OCI-LY7 (cell line): Measurements from ENCODE around the gene PHF13. TPM values are rescaled to one million over a fixed set of nuclear protein-coding genes. Genes with fewer than 3 reads are reported as not detected.
A peak's percentile ranks its signal among the peaks of the same experiment; 100 is the strongest.

Source experiments
- BruUV-seq: library from RNA; stranded (reverse); fragments of 400-500 nt; replicated peaks from 2 replicates; lab custom pipeline; 2021; lab: Mats Ljungman, UMichigan
- CTCF ChIA-PET: fragments of 300-600 bp; sonication (Branson Sonifier 250); formaldehyde crosslinking; loops from one replicate; lab custom pipeline; 2022; ENCODE audit warnings: antibody characterized with exemption; ENCODE audit not compliant: unreplicated experiment; lab: Charles Lee
- POLR2A ChIA-PET: fragments of 300-600 bp; sonication (Branson Sonifier 250); formaldehyde crosslinking; loops from one replicate; lab custom pipeline; 2022; ENCODE audit warnings: antibody characterized with exemption; lab: Charles Lee
- DNase-seq: peaks from one replicate; pipeline ENCODE4 v3.0.0-alpha.2; 2015; ENCODE audit warnings: low spot score
- H2AFZ ChIP-seq: fragments of 200-600 bp; sonication (generic), shearing (Covaris generic); 2 replicates; pipeline ENCODE4 v1.6.1; 2014; ENCODE audit warnings: mild to moderate bottlenecking, antibody characterized with exemption, low read length, moderate library complexity
- H3K27ac ChIP-seq: fragments of 200-600 bp; sonication (generic); 2 replicates; pipeline ENCODE4 v1.5.1; 2014; ENCODE audit warnings: mixed run types, low read depth, mild to moderate bottlenecking, moderate library complexity, low read length, inconsistent platforms; ENCODE audit not compliant: poor library complexity, severe bottlenecking
- H3K36me3 ChIP-seq: fragments of 200-600 bp; sonication (generic); 2 replicates; pipeline ENCODE4 v1.6.1; 2014; ENCODE audit warnings: mild to moderate bottlenecking, antibody characterized with exemption, low read length, moderate library complexity, mixed read lengths; ENCODE audit not compliant: insufficient read depth
- H3K4me1 ChIP-seq: fragments of 200-600 bp; sonication (generic); 2 replicates; pipeline ENCODE4 v1.5.1; 2014; ENCODE audit warnings: mild to moderate bottlenecking, low read length; ENCODE audit not compliant: insufficient read depth, poor library complexity, severe bottlenecking
- H3K4me2 ChIP-seq: fragments of 200-600 bp; sonication (generic); 2 replicates; pipeline ENCODE4 v1.6.1; 2014; ENCODE audit warnings: mild to moderate bottlenecking, low read length
- H3K4me3 ChIP-seq: fragments of 200-600 bp; sonication (generic); 2 replicates; pipeline ENCODE4 v1.5.1; 2014; ENCODE audit warnings: mild to moderate bottlenecking, low read depth, low read length; ENCODE audit not compliant: poor library complexity, severe bottlenecking
- H3K79me2 ChIP-seq: fragments of 200-600 bp; sonication (generic); 2 replicates; pipeline ENCODE4 v1.6.1; 2016; ENCODE audit warnings: low read depth, mild to moderate bottlenecking, low read length, moderate library complexity, mixed read lengths; ENCODE audit not compliant: insufficient read depth
- H3K9me2 ChIP-seq: fragments of 200-600 bp; sonication (generic); 2 replicates; pipeline ENCODE4 v1.6.1; 2016; ENCODE audit warnings: mild to moderate bottlenecking, low read length, mixed read lengths; ENCODE audit not compliant: insufficient read depth
- H3K9me3 ChIP-seq: fragments of 200-600 bp; sonication (generic); 2 replicates; pipeline ENCODE4 v1.6.1; 2014; ENCODE audit warnings: mild to moderate bottlenecking, mixed run types, low read length, mixed read lengths
- H4K20me1 ChIP-seq: fragments of 200-600 bp; sonication (generic); 2 replicates; pipeline ENCODE4 v1.6.1; 2014; ENCODE audit warnings: mild to moderate bottlenecking, antibody characterized with exemption, low read length, moderate library complexity, mixed read lengths; ENCODE audit not compliant: insufficient read depth
- EZH2phosphoT487 ChIP-seq: fragments of 200-600 bp; sonication (generic); IDR thresholded peaks from 2 replicates; pipeline ENCODE4 v1.6.1; 2018; ENCODE audit warnings: low read depth, borderline replicate concordance, mild to moderate bottlenecking, mixed run types, antibody characterized with exemption, low read length, moderate library complexity, mixed read lengths
- intact Hi-C: fragments of 100-400 bp; cut with micrococcal nuclease; formaldehyde crosslinking; loops from one replicate; pipeline ENCODE4 v1.10.0; 2022; ENCODE audit not compliant: unreplicated experiment
- total RNA-seq, 2 experiments: library from RNA; depleted of rRNA in 1 of 2; stranded (reverse); fragments of >200 nt in 1 of 2; shearing (Covaris generic) in 1 of 2; gene quantifications; 2 replicates each; pipeline ENCODE4 v1.2.3, GENCODE V29; 2014 to 2022
- TF ChIP-seq, protein P1 (sequence below): fragments of 200-600 bp; sonication (generic); conservative IDR thresholded peaks from 2 replicates; pipeline ENCODE4 v1.5.1; 2014; ENCODE audit warnings: mild to moderate bottlenecking, antibody characterized with exemption, low read length, moderate library complexity, mixed read lengths

Gene PHF13
- total RNA-seq, 2 experiments from 2014 or later = 5.3 to 14.7 TPM

DNA sequence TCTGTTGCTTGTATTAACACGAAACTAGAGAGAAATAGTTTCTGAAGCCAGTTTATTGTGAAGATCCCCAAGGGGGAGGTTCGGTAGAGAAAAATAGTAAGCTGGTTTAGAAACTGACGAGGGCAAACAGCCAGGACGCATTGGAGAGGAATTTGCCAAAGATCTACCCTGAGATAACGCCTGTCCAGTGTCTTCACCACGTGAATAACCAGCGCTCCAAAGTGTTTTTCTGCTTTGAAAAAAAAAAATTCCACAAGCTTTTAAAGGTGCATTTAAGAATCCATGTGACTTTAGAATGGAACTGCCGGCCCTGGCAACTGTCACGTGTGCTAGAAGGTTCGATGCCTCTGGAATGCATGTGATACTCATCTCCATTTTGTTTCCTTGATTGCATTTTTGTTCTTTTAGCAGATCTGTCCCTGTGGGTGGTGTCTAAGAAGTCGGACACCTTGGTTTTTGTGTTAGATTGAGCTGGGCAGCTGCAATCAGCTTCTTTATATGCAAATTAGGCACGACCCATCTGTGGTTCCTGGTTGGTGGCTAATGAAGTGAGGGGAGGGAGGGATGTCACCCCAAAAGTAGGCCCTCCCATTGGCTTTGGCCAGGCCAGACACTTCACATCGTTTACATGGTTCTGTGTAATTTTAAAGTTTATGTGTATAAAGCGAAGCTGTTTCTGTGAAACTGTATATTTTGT lies 9.9 kb downstream of the PHF13 start:
- ChIA-PET POLR2A (no interaction called here), CTCF (no interaction called here)
- intact Hi-C loops = no loop called here
- peaks cover 24% of the 10 kb centered on the region for H3K4me1 ChIP-seq
- H3K27ac ChIP-seq = no peak overlapping the region
- no peak overlapping the region for H2AFZ ChIP-seq
- no peaks in the 10 kb centered on the region for H3K9me3 ChIP-seq
- DNase-seq = no peak
- H3K36me3 ChIP-seq = peaks cover 61% of the 10 kb centered on the region
- no peak overlapping the region for H3K4me2 ChIP-seq
- TF ChIP-seq, protein P1, sequence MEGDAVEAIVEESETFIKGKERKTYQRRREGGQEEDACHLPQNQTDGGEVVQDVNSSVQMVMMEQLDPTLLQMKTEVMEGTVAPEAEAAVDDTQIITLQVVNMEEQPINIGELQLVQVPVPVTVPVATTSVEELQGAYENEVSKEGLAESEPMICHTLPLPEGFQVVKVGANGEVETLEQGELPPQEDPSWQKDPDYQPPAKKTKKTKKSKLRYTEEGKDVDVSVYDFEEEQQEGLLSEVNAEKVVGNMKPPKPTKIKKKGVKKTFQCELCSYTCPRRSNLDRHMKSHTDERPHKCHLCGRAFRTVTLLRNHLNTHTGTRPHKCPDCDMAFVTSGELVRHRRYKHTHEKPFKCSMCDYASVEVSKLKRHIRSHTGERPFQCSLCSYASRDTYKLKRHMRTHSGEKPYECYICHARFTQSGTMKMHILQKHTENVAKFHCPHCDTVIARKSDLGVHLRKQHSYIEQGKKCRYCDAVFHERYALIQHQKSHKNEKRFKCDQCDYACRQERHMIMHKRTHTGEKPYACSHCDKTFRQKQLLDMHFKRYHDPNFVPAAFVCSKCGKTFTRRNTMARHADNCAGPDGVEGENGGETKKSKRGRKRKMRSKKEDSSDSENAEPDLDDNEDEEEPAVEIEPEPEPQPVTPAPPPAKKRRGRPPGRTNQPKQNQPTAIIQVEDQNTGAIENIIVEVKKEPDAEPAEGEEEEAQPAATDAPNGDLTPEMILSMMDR = no peak
- TF ChIP-seq EZH2phosphoT487 = no peak
- H3K9me2 ChIP-seq = no peaks in the 10 kb centered on the region
- no peak overlapping the region for H3K4me3 ChIP-seq
- H4K20me1 ChIP-seq = no peaks in the 10 kb centered on the region
- BruUV-seq = no TSS peak
- H3K79me2 ChIP-seq = peaks cover 9% of the 10 kb centered on the region; the same call in 1 of the 2 replicates

DNA sequence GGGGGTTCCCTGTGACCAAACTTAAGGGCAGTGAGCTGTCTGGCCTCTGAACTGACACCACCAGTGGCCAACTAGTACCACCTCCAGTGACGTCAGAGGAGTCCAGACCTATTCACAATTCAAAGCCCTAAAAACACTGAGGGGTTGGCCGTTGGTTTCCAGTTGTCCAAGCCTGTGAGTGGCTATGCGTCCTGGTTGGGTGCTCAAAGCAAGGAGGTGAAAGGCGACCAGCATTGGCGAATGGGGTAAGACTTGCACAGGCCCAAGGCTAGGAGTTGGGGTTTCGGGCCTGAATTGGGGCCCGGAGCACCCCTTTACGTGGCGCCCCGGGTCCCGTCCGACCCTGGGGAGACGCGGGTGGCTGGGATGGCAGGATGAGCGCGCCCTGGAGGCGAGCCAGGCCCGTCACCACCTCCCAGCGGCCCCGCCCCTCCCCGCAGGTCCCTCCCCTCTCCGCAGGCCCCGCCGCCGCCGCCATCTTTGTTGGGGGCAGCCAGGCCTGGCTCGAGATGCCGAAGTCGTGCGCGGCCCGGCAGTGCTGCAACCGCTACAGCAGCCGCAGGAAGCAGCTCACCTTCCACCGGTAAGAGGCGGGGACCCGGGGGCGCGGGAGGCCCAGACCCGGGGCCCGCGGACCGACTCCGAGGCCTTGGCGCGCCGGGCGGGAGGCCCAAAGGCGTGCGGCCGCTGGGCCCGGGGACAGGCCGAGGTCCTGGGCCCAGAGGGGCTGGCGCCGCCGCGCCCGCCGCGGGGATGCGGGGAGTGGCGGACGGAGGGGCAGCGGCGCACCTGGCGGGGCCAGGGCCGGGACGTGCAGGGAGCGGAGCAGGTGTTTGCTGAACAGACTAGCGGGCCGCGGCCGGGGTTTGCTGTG lies 11.4 kb downstream of the PHF13 start, which contains the start of gene THAP3:
THAP3 (plus strand) TSS at position 159 of the 874 bp plus-strand sequence; CDS start at position 510, 351 bp downstream.
- H3K79me2 ChIP-seq = peaks cover 9% of the 10 kb centered on the region; the same call in 1 of the 2 replicates
- H3K36me3 ChIP-seq = peaks cover 61% of the 10 kb centered on the region
- H3K9me2 ChIP-seq = no peaks in the 10 kb centered on the region

More for the DNA sequence above, 11.4 kb downstream of the PHF13 start, which contains the start of gene THAP3:
- peaks cover 24% of the 10 kb centered on the region for H3K4me1 ChIP-seq
- TF ChIP-seq, protein P1 = peak; percentile 67
- no peak for TF ChIP-seq EZH2phosphoT487
- H3K27ac ChIP-seq = peak within 1 kb of the TSS; percentile 29
- H4K20me1 ChIP-seq = no peaks in the 10 kb centered on the region
- POLR2A ChIA-PET = interaction anchor here (0.9 to 1.6 kb wide), 2 partner anchors 9 to 45 kb away, joined by 3 read pairs; partner anchors contain the start of gene ZBTB48
- intact Hi-C loops = loop anchor here (5.0 kb wide), 2 partner anchors 73 to 133 kb away; partner anchors contain the start of genes NOL9 and PLEKHG5
- peak; percentile 86 for DNase-seq
- H2AFZ ChIP-seq = peak within 1 kb of the TSS; percentile 45; the same call in 1 of the 2 replicates
- BruUV-seq = no TSS peak
- no peaks in the 10 kb centered on the region for H3K9me3 ChIP-seq
- CTCF ChIA-PET = interaction anchor here (0.6 kb wide), 1 partner anchor 45 kb away, joined by 3 read pairs; the partner anchor contains the start of gene ZBTB48
- peak within 1 kb of the TSS; percentile 94 for H3K4me3 ChIP-seq
- peak within 1 kb of the TSS; percentile 99 for H3K4me2 ChIP-seq
